Progenitor cell of endocrine pancreas (in vitro differentiated cells): ENCODE results near the gene CD99L2. TPM values are rescaled to one million over a fixed set of nuclear protein-coding genes. Genes with fewer than 3 reads are reported as not detected.

Source experiments
- DNase-seq: peaks from one replicate; pipeline ENCODE4 v3.0.0; 2021; ENCODE audit warnings: low spot score; ENCODE audit not compliant: unreplicated experiment
- H3K27ac Mint-ChIP-seq: 2 replicates; pipeline ENCODE4 v1.8.0; 2021; ENCODE audit warnings: mild to moderate bottlenecking, moderate library complexity, mixed read lengths
- H3K27me3 Mint-ChIP-seq: 2 replicates; pipeline ENCODE4 v1.8.0; 2021; ENCODE audit warnings: mixed read lengths
- H3K36me3 Mint-ChIP-seq: 2 replicates; pipeline ENCODE4 v1.8.0; 2022; ENCODE audit warnings: mixed read lengths; ENCODE audit not compliant: insufficient read depth
- H3K4me1 Mint-ChIP-seq: 2 replicates; pipeline ENCODE4 v1.8.0; 2021; ENCODE audit warnings: low read depth, mixed read lengths
- H3K4me3 Mint-ChIP-seq: 2 replicates; pipeline ENCODE4 v1.8.0; 2021; ENCODE audit warnings: low read depth, mild to moderate bottlenecking, moderate library complexity, mixed read lengths
- H3K9me3 Mint-ChIP-seq: 2 replicates; pipeline ENCODE4 v1.8.0; 2021; ENCODE audit warnings: low read depth, mixed read lengths
- CTCF ChIP-seq: fragments of 200-600 bp; sonication (generic); IDR thresholded peaks from one replicate; pipeline ENCODE4 v1.5.0; 2021; ENCODE audit warnings: antibody characterized with exemption, mild to moderate bottlenecking; ENCODE audit not compliant: unreplicated experiment
- total RNA-seq: library from RNA; stranded (reverse); gene quantifications from 2 replicates; pipeline ENCODE4 v1.2.1, GENCODE V29; 2021

CD99L2 gene
- total RNA-seq, 1 donor from 2014 or later: 19.2 TPM

- peaks cover 23% of the 10 kb centered on the region for H3K36me3 Mint-ChIP-seq
- TF ChIP-seq CTCF: no peak
- no peaks in the 10 kb centered on the region for H3K4me1 Mint-ChIP-seq
- H3K27ac Mint-ChIP-seq: no peak overlapping the region
- peaks cover 5% of the 10 kb centered on the region for H3K9me3 Mint-ChIP-seq
- DNase-seq: no peak
- H3K27me3 Mint-ChIP-seq: peaks cover 20% of the 10 kb centered on the region
- no peak overlapping the region for H3K4me3 Mint-ChIP-seq
Observed at GRCh38 chrX:150813922-150814321, 84.5 kb downstream of the CD99L2 start.

DNA sequence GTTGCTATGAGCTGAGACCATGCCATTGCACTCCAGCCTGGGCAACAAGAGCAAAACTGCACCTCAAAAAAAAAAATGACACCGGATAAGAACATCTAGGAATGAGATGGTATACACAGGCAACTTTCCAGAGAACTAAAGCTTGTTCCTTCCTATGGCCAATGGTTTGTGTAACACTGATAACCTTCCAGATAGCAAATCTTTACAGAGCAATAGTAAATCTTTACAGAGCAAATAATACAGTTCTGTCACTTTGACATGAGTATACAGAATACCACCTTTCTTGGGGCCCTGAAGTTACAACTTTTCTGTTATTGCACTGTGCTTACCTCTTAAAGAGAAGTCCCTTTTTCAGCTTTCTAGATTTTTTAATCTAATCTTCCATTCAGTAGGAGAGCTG is 91.6 kb downstream of the CD99L2 start:
- Mint-ChIP-seq H3K4me1 (peaks cover 5% of the 10 kb centered on the region), H3K4me3 (no peak overlapping the region), H3K36me3 (peaks cover 20% of the 10 kb centered on the region), H3K27ac (no peak overlapping the region), H3K9me3 (peaks cover 13% of the 10 kb centered on the region), H3K27me3 (peaks cover 56% of the 10 kb centered on the region)
- no peak for TF ChIP-seq CTCF
- no peak for DNase-seq

DNA sequence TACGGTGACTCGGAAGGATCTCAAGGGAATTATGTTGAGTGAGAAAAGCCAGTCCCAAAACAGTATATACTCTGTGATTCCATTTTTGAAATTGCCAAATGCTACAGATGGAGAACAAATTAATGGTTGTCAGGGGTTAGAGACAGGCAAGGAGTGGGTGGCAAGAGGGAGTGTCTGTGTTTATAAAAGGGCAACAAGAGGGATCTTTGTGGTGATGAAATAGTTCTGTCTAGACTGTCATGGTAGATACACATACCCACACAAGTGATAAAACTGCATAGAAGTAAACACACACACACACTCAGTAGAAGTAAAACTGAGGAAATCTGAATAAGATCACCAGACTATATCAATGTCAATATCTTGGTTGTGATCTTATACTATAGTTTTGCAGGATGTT is 92.7 kb downstream of the CD99L2 start:
- Mint-ChIP-seq H3K27ac (no peak overlapping the region), H3K36me3 (peaks cover 20% of the 10 kb centered on the region), H3K4me3 (no peak overlapping the region), H3K9me3 (peaks cover 13% of the 10 kb centered on the region), H3K27me3 (peaks cover 56% of the 10 kb centered on the region), H3K4me1 (peaks cover 5% of the 10 kb centered on the region)
- TF ChIP-seq CTCF: no peak
- DNase-seq: no peak

- no peak for DNase-seq
- peaks cover 8% of the 10 kb centered on the region for H3K9me3 Mint-ChIP-seq
- peaks cover 37% of the 10 kb centered on the region for H3K36me3 Mint-ChIP-seq
- H3K27ac Mint-ChIP-seq: no peak overlapping the region
- no peaks in the 10 kb centered on the region for H3K27me3 Mint-ChIP-seq
- TF ChIP-seq CTCF: no peak
- no peak overlapping the region for H3K4me3 Mint-ChIP-seq
- no peaks in the 10 kb centered on the region for H3K4me1 Mint-ChIP-seq
Observed at GRCh38 chrX:150792949-150793527, 105.4 kb downstream of the CD99L2 start.

DNA sequence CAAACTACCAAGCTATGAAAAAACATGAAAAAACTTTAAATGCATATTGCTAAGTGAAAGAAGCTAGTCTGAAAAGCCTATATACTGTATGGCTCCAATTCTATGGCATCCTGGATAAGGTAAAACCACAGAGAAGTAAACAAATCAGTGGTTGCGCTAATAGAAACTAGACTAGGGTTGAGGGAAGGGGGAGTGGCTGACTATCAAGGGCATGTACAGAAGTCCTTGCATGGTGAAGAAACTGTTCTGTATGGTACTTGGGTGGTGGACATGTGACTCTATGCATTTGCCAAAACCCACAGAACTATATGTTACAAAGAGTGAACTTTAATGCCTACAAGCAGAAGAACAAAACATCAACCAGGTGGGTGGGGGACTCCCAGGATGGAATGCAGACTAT is 108.4 kb downstream of the CD99L2 start:
- no peak for DNase-seq
- Mint-ChIP-seq H3K36me3 (peaks cover 40% of the 10 kb centered on the region), H3K4me3 (no peak overlapping the region), H3K27ac (no peak overlapping the region), H3K4me1 (no peaks in the 10 kb centered on the region), H3K27me3 (no peaks in the 10 kb centered on the region), H3K9me3 (peaks cover 8% of the 10 kb centered on the region)
- TF ChIP-seq CTCF: no peak
